Skeletal muscle satellite cell (primary cell): ENCODE data around the gene TJP3.

Experiments
- H3K27me3 ChIP-seq: 2 replicates; pipeline ENCODE4 v1.7.0; 2013; ENCODE audit warnings: low read length; ENCODE audit not compliant: control insufficient read depth, insufficient read depth
- H3K36me3 ChIP-seq: 2 replicates; pipeline ENCODE4 v1.7.0; 2013; ENCODE audit warnings: mild to moderate bottlenecking, control low read depth, low read length; ENCODE audit not compliant: insufficient read depth
- H3K4me1 ChIP-seq: 2 replicates; pipeline ENCODE4 v1.7.0; 2013; ENCODE audit warnings: low read length; ENCODE audit not compliant: control insufficient read depth, insufficient read depth
- H3K4me2 ChIP-seq: 2 replicates; pipeline ENCODE4 v1.7.0; 2013; ENCODE audit warnings: mild to moderate bottlenecking, low read length
- H3K4me3 ChIP-seq: 2 replicates; pipeline ENCODE4 v1.7.0; 2013; ENCODE audit warnings: low read length
- H3K9ac ChIP-seq: 2 replicates; pipeline ENCODE4 v1.7.0; 2013; ENCODE audit warnings: mild to moderate bottlenecking, low read depth, low read length, moderate library complexity
- H3K9me3 ChIP-seq: replicated peaks from 2 replicates; pipeline ENCODE4 v1.7.0; 2013; ENCODE audit warnings: mild to moderate bottlenecking, control low read depth, low read length

The TJP3 gene

GRCh38 chr19:3770136-3770999 lies 62.2 kb downstream of the TJP3 start:
- peaks cover 17% of the 10 kb centered on the region for H3K36me3 ChIP-seq
- H3K27me3 ChIP-seq = peaks cover 11% of the 10 kb centered on the region
- H3K4me1 ChIP-seq = no peaks in the 10 kb centered on the region
- no peak overlapping the region for H3K4me2 ChIP-seq
- H3K9ac ChIP-seq = no peak overlapping the region
- no peaks in the 10 kb centered on the region for H3K9me3 ChIP-seq
- no peak overlapping the region for H3K4me3 ChIP-seq

GRCh38 chr19:3771000-3771905 lies 63.1 kb downstream of the TJP3 start:
- H3K4me3 ChIP-seq = no peak overlapping the region
- H3K9ac ChIP-seq = no peak overlapping the region
- peaks cover 16% of the 10 kb centered on the region for H3K36me3 ChIP-seq
- H3K4me2 ChIP-seq = no peak overlapping the region
- peaks cover 11% of the 10 kb centered on the region for H3K27me3 ChIP-seq
- no peaks in the 10 kb centered on the region for H3K4me1 ChIP-seq
- no peaks in the 10 kb centered on the region for H3K9me3 ChIP-seq

GRCh38 chr19:3771906-3772455 lies 63.8 kb downstream of the TJP3 start, which contains the start of gene RAX2:
Gene RAX2, minus strand, starts transcription at chr19:3772228. Its CDS starts 486 bp downstream, at chr19:3771742.
- peaks cover 11% of the 10 kb centered on the region for H3K27me3 ChIP-seq
- H3K4me1 ChIP-seq = no peaks in the 10 kb centered on the region
- peaks cover 9% of the 10 kb centered on the region for H3K36me3 ChIP-seq
- no peak within 1 kb of the TSS for H3K4me3 ChIP-seq
- no peak within 1 kb of the TSS for H3K9ac ChIP-seq
- H3K9me3 ChIP-seq = no peaks in the 10 kb centered on the region
- H3K4me2 ChIP-seq = no peak within 1 kb of the TSS

- Histone ChIP-seq H3K4me3 (no peak overlapping the region), H3K27me3 (peaks cover 11% of the 10 kb centered on the region), H3K4me1 (no peaks in the 10 kb centered on the region), H3K4me2 (no peak overlapping the region), H3K36me3 (no peaks in the 10 kb centered on the region), H3K9ac (no peak overlapping the region), H3K9me3 (no peaks in the 10 kb centered on the region)
Measured at GRCh38 chr19:3773814-3774515, 65.8 kb downstream of the TJP3 start.

- Histone ChIP-seq H3K36me3 (no peaks in the 10 kb centered on the region), H3K9ac (no peak overlapping the region)
Measured at GRCh38 chr19:3774621-3775373, 66.6 kb downstream of the TJP3 start.

GRCh38 chr19:3775374-3775711 lies 67.2 kb downstream of the TJP3 start:
- no peaks in the 10 kb centered on the region for H3K36me3 ChIP-seq
- peaks cover 11% of the 10 kb centered on the region for H3K27me3 ChIP-seq
- no peak overlapping the region for H3K4me2 ChIP-seq
- no peak overlapping the region for H3K4me3 ChIP-seq
- H3K4me1 ChIP-seq = no peaks in the 10 kb centered on the region
- no peaks in the 10 kb centered on the region for H3K9me3 ChIP-seq
- H3K9ac ChIP-seq = no peak overlapping the region

More at GRCh38 chr19:3774621-3775373, 66.6 kb downstream of the TJP3 start:
- no peak overlapping the region for H3K4me2 ChIP-seq
- no peak overlapping the region for H3K4me3 ChIP-seq
- H3K27me3 ChIP-seq = peaks cover 11% of the 10 kb centered on the region
- no peaks in the 10 kb centered on the region for H3K9me3 ChIP-seq
- no peaks in the 10 kb centered on the region for H3K4me1 ChIP-seq

GRCh38 chr19:3775831-3776230 lies 67.6 kb downstream of the TJP3 start:
- Histone ChIP-seq H3K4me2 (no peak overlapping the region), H3K9me3 (no peaks in the 10 kb centered on the region), H3K36me3 (no peaks in the 10 kb centered on the region), H3K27me3 (peaks cover 11% of the 10 kb centered on the region), H3K4me1 (no peaks in the 10 kb centered on the region), H3K4me3 (no peak overlapping the region), H3K9ac (no peak overlapping the region)

- no peaks in the 10 kb centered on the region for H3K4me1 ChIP-seq
- peaks cover 5% of the 10 kb centered on the region for H3K9me3 ChIP-seq
- no peak overlapping the region for H3K4me3 ChIP-seq
- peaks cover 11% of the 10 kb centered on the region for H3K27me3 ChIP-seq
- H3K4me2 ChIP-seq = no peak overlapping the region
- no peaks in the 10 kb centered on the region for H3K36me3 ChIP-seq
- H3K9ac ChIP-seq = no peak overlapping the region
Measured at GRCh38 chr19:3776479-3777040, 68.4 kb downstream of the TJP3 start.

GRCh38 chr19:3778104-3778867 lies 70.1 kb downstream of the TJP3 start:
- Histone ChIP-seq H3K9ac (no peak overlapping the region), H3K9me3 (peaks cover 15% of the 10 kb centered on the region), H3K4me1 (no peaks in the 10 kb centered on the region), H3K4me2 (no peak overlapping the region), H3K27me3 (peaks cover 11% of the 10 kb centered on the region), H3K4me3 (no peak overlapping the region), H3K36me3 (no peaks in the 10 kb centered on the region)
